PC-9 (cell line): ENCODE data around the gene TMEFF1.

Experiments used
- EZH2 ChIP-seq: fragments of 200-600 bp; sonication (generic); IDR thresholded peaks from 2 replicates; pipeline ENCODE4 v1.8.0; 2017; ENCODE audit warnings: antibody characterized with exemption, low read depth
- TF ChIP-seq, protein P1 (sequence below): fragments of 200-600 bp; sonication (generic); conservative IDR thresholded peaks from 2 replicates; pipeline ENCODE4 v1.6.1; 2017; ENCODE audit warnings: mixed run types, antibody characterized with exemption, mild to moderate bottlenecking, moderate library complexity

GRCh38 chr9:100428871-100429654, 43.9 kb upstream of the TMEFF1 start:
- TF ChIP-seq, protein P1, sequence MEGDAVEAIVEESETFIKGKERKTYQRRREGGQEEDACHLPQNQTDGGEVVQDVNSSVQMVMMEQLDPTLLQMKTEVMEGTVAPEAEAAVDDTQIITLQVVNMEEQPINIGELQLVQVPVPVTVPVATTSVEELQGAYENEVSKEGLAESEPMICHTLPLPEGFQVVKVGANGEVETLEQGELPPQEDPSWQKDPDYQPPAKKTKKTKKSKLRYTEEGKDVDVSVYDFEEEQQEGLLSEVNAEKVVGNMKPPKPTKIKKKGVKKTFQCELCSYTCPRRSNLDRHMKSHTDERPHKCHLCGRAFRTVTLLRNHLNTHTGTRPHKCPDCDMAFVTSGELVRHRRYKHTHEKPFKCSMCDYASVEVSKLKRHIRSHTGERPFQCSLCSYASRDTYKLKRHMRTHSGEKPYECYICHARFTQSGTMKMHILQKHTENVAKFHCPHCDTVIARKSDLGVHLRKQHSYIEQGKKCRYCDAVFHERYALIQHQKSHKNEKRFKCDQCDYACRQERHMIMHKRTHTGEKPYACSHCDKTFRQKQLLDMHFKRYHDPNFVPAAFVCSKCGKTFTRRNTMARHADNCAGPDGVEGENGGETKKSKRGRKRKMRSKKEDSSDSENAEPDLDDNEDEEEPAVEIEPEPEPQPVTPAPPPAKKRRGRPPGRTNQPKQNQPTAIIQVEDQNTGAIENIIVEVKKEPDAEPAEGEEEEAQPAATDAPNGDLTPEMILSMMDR: no peak
- no peak for TF ChIP-seq EZH2
